Vagina (tissue), 2 donors: ENCODE measurements around the gene CENPVL2.

ENCODE experiments used
- CTCF ChIP-seq, 3 experiments: fragments of 450-650 bp in 2 of 3; fragments of 200-600 bp in 1 of 3; sonication (generic) in 1 of 3; IDR thresholded peaks; one replicate each; pipeline ENCODE4 v1.5.1; 2017 to 2019; ENCODE audit warnings: antibody characterized with exemption in 3 of 3, mild to moderate bottlenecking in 2 of 3, moderate library complexity in 2 of 3
- POLR2A ChIP-seq, 2 donors: fragments of 450-650 bp; IDR thresholded peaks; one replicate each; pipeline ENCODE4 v1.6.1; 2017; ENCODE audit warnings: antibody characterized with exemption in 2 of 2, mild to moderate bottlenecking in 2 of 2, moderate library complexity in 2 of 2
- POLR2AphosphoS5 ChIP-seq, 2 donors: sonication (generic); formaldehyde crosslinking; IDR thresholded peaks; one replicate each; pipeline ENCODE4 v1.9.0; 2017; ENCODE audit warnings: antibody characterized with exemption in 2 of 2, mild to moderate bottlenecking in 2 of 2, low read depth in 1 of 2; ENCODE audit not compliant: insufficient read depth in 1 of 2

GRCh38 chrX:51697397-51697796 is 14.8 kb upstream of the CENPVL2 start:
- no peak for TF ChIP-seq CTCF (IDR thresholded peaks at IDR 0.05)
- no peak for TF ChIP-seq POLR2AphosphoS5 (IDR thresholded peaks at IDR 0.05; ENCODE audit: insufficient read depth in 1 of 2, low read depth in 1 of 2)
- TF ChIP-seq POLR2A (IDR thresholded peaks at IDR 0.05): no peak
